PC-3 (cell line): ENCODE data around the gene JADE3. TPM values are rescaled to one million over a fixed set of nuclear protein-coding genes. Genes with fewer than 3 reads are reported as not detected.

ENCODE experiments used
- ATAC-seq: fragments of 200-7000 bp; cut with Tn5 transposase; 2 replicates; pipeline ENCODE4 v1.9.1; 2020; ENCODE audit warnings: mild to moderate bottlenecking, moderate library complexity
- BruUV-seq: library from RNA; stranded (reverse); fragments of 400-500 nt; replicated peaks from 2 replicates; lab custom pipeline; 2021; lab: Mats Ljungman, UMichigan
- CTCF ChIA-PET: fragments of 300-600 bp; sonication (Branson Sonifier 250); formaldehyde crosslinking; loops from one replicate; lab custom pipeline; 2022; ENCODE audit warnings: antibody characterized with exemption; lab: Charles Lee
- POLR2A ChIA-PET: fragments of 300-600 bp; sonication (Branson Sonifier 250); formaldehyde crosslinking; loops from one replicate; lab custom pipeline; 2022; ENCODE audit warnings: antibody characterized with exemption; ENCODE audit not compliant: unreplicated experiment; lab: Charles Lee
- DNase-seq: peaks from one replicate; pipeline ENCODE4 v3.0.0-alpha.2; 2015
- H2AFZ ChIP-seq: fragments of 300-600 bp; sonication (generic); 2 replicates; pipeline ENCODE4 v1.6.0; 2016; ENCODE audit warnings: antibody characterized with exemption, low read length
- H3F3A ChIP-seq: fragments of 300-600 bp; sonication (generic); one replicate; pipeline ENCODE4 v1.6.0; 2017; ENCODE audit warnings: antibody characterized with exemption, low read length, control low read depth, mild to moderate bottlenecking; ENCODE audit not compliant: unreplicated experiment
- H3K27ac ChIP-seq: fragments of 300-600 bp; sonication (generic); 2 replicates; pipeline ENCODE4 v1.5.1; 2016; ENCODE audit warnings: mild to moderate bottlenecking, low read length
- H3K27me3 ChIP-seq: fragments of 300-600 bp; sonication (generic); 2 replicates; pipeline ENCODE4 v1.6.1; 2016; ENCODE audit warnings: low read length, mixed read lengths
- H3K36me3 ChIP-seq: fragments of 300-600 bp; sonication (generic); 2 replicates; pipeline ENCODE4 v1.6.1; 2016; ENCODE audit warnings: low read depth, mixed run types, low read length, mixed read lengths
- H3K4me1 ChIP-seq: fragments of 300-600 bp; sonication (generic); 2 replicates; pipeline ENCODE4 v1.5.1; 2016; ENCODE audit warnings: low read length; ENCODE audit not compliant: insufficient read depth
- H3K4me2 ChIP-seq: fragments of 300-600 bp; sonication (generic); 2 replicates; pipeline ENCODE4 v1.6.0; 2016; ENCODE audit warnings: low read length
- H3K4me3 ChIP-seq: fragments of 300-600 bp; sonication (generic); 2 replicates; pipeline ENCODE4 v1.5.1; 2016; ENCODE audit warnings: mild to moderate bottlenecking, low read length, mixed read lengths
- H3K79me2 ChIP-seq: fragments of 300-600 bp; sonication (generic); 2 replicates; pipeline ENCODE4 v1.6.1; 2017; ENCODE audit warnings: low read length, mixed read lengths
- H3K9ac ChIP-seq: fragments of 300-600 bp; sonication (generic); 2 replicates; pipeline ENCODE4 v1.6.0; 2016; ENCODE audit warnings: mild to moderate bottlenecking, low read length
- H3K9me2 ChIP-seq: fragments of 300-600 bp; sonication (generic); replicated peaks from 2 replicates; pipeline ENCODE4 v1.6.1; 2016; ENCODE audit warnings: mixed run types, low read length, mixed read lengths
- H3K9me3 ChIP-seq: fragments of 300-600 bp; sonication (generic); 2 replicates; pipeline ENCODE4 v1.6.1; 2016; ENCODE audit warnings: low read length, mixed read lengths
- H4K20me1 ChIP-seq: fragments of 300-600 bp; sonication (generic); 2 replicates; pipeline ENCODE4 v1.6.1; 2016; ENCODE audit warnings: low read length, mixed read lengths
- CTCF ChIP-seq: fragments of 300-600 bp; sonication (generic); conservative IDR thresholded peaks from 2 replicates; pipeline ENCODE4 v1.5.1; 2017; ENCODE audit warnings: antibody characterized with exemption, low read depth, mild to moderate bottlenecking, low read length
- EZH2 ChIP-seq: fragments of 300-600 bp; sonication (generic); IDR thresholded peaks from one replicate; pipeline ENCODE4 v1.6.1; 2017; ENCODE audit warnings: antibody characterized with exemption, mild to moderate bottlenecking, low read length; ENCODE audit not compliant: unreplicated experiment
- EZH2phosphoT487 ChIP-seq: fragments of 300-600 bp; sonication (generic); IDR thresholded peaks from 2 replicates; pipeline ENCODE4 v1.6.1; 2018; ENCODE audit warnings: mild to moderate bottlenecking, antibody characterized with exemption, low read length, borderline replicate concordance
- intact Hi-C: fragments of 100-400 bp; cut with micrococcal nuclease; formaldehyde crosslinking; loops from 2 replicates; pipeline ENCODE4 v1.9.0; 2023
- total RNA-seq: library from RNA; depleted of rRNA; stranded (reverse); fragments of >200 nt; gene quantifications from 2 replicates; pipeline ENCODE4 v1.2.3, GENCODE V29; 2014

JADE3 gene
- total RNA-seq, 1 experiment from 2014 or later, result 7.1 TPM

DNA sequence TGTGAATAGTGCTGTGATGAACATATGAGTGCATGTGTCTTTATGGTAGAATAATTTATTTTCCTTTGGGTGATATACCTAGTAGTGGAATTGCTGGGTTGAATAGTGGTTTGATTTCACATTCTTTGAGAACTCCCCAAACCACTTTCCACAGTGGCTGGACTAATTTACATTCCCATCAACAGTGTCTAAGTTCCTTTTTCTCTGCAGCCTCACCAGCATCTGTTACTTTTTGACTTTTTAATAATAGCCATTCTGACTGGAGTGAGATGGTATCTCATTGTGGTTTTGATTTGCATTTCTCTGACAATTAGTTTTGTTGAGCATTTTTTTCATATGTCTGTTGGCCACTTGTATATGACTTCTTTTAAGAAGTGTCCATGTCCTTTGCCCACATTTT lies 29.1 kb downstream of the JADE3 start:
- Histone ChIP-seq H3K4me1 (no peaks in the 10 kb centered on the region), H3K27ac (no peak overlapping the region), H3K4me3 (no peak overlapping the region), H3F3A (no peaks in the 10 kb centered on the region), H3K4me2 (no peak overlapping the region), H3K27me3 (no peaks in the 10 kb centered on the region), H3K79me2 (peaks cover 62% of the 10 kb centered on the region), H3K9me3 (no peaks in the 10 kb centered on the region), H4K20me1 (no peaks in the 10 kb centered on the region), H2AFZ (no peak overlapping the region), H3K9ac (no peak overlapping the region), H3K36me3 (no peaks in the 10 kb centered on the region), H3K9me2 (no peaks in the 10 kb centered on the region)
- BruUV-seq, result no TSS peak
- DNase-seq, result no peak
- no peak for ATAC-seq
- no peak for TF ChIP-seq CTCF
- TF ChIP-seq EZH2, result no peak
- no peak for TF ChIP-seq EZH2phosphoT487
- intact Hi-C loops, result no loop called here
- ChIA-PET CTCF (no interaction called here), POLR2A (no interaction called here)

GRCh38 chrX:46953137-46953527 lies 40.9 kb downstream of the JADE3 start:
- Histone ChIP-seq H3K27ac (no peak overlapping the region), H3K4me3 (no peak overlapping the region), H2AFZ (no peak overlapping the region), H3K4me2 (no peak overlapping the region), H3K9me3 (no peaks in the 10 kb centered on the region), H3K4me1 (peaks cover 5% of the 10 kb centered on the region; the same call in 1 of the 2 replicates), H4K20me1 (no peaks in the 10 kb centered on the region), H3K9ac (no peak overlapping the region), H3K36me3 (no peaks in the 10 kb centered on the region), H3K79me2 (peaks cover 42% of the 10 kb centered on the region), H3K27me3 (no peaks in the 10 kb centered on the region), H3F3A (no peaks in the 10 kb centered on the region), H3K9me2 (no peaks in the 10 kb centered on the region)
- DNase-seq (no peak), ATAC-seq (no peak)
- BruUV-seq, result no TSS peak
- ChIA-PET CTCF (no interaction called here), POLR2A (no interaction called here)
- intact Hi-C loops, result no loop called here
- no peak for TF ChIP-seq EZH2
- TF ChIP-seq EZH2phosphoT487, result no peak
- no peak for TF ChIP-seq CTCF

- Histone ChIP-seq H3K4me3 (no peak overlapping the region), H3K27me3 (no peaks in the 10 kb centered on the region), H3K79me2 (peaks cover 45% of the 10 kb centered on the region), H3K27ac (no peak overlapping the region), H3K9ac (no peak overlapping the region), H2AFZ (no peak overlapping the region), H3K4me1 (peaks cover 5% of the 10 kb centered on the region; the same call in 1 of the 2 replicates), H3K9me3 (no peaks in the 10 kb centered on the region), H3K9me2 (no peaks in the 10 kb centered on the region), H3K36me3 (no peaks in the 10 kb centered on the region), H3F3A (no peaks in the 10 kb centered on the region), H3K4me2 (no peak overlapping the region), H4K20me1 (no peaks in the 10 kb centered on the region)
- DNase-seq, result no peak
- BruUV-seq, result no TSS peak
- ATAC-seq, result no peak
- ChIA-PET CTCF (no interaction called here), POLR2A (no interaction called here)
- intact Hi-C loops, result no loop called here
- no peak for TF ChIP-seq CTCF
Observed at GRCh38 chrX:46953597-46953996, 41.4 kb downstream of the JADE3 start.
